ENCODE results near the gene CHAF1A. TPM values are rescaled to one million over a fixed set of nuclear protein-coding genes. Genes with fewer than 3 reads are reported as not detected.

CHAF1A gene
- total and polyA plus RNA-seq, 2 of the 8 experiments (the other 6 are each of a cell fraction or from before 2014, with no cell fraction given): 122 to 147 TPM

GRCh38 chr19:4444765-4445741 lies 42.6 kb downstream of the CHAF1A start (continued):
- TF ChIP-seq MAX (IDR thresholded peaks at IDR 0.05): no peak
